Heart right ventricle (tissue), 16 donors: ENCODE results near the gene RNF31. TPM values are rescaled to one million over a fixed set of nuclear protein-coding genes. Genes with fewer than 3 reads are reported as not detected.
A peak's percentile ranks its signal among the peaks of the same experiment; 100 is the strongest.

ENCODE experiments used
- ATAC-seq, 8 donors: fragments of 200-7000 bp; cut with Tn5 transposase; one replicate each; pipeline ENCODE4 v1.9.1; 2020; ENCODE audit warnings: mild to moderate bottlenecking in 8 of 8, moderate library complexity in 8 of 8, moderate number of reproducible peaks in 1 of 8
- DNase-seq, 2 donors: peaks; one replicate each; pipeline ENCODE4 v3.0.0-alpha.2; 2020
- H3K27ac ChIP-seq, 10 donors: fragments of 200-600 bp; sonication (generic) in 2 of 10; one replicate each; pipeline versions ENCODE4 v1.5.0 to v1.8.0; 2020 to 2022; ENCODE audit warnings: mild to moderate bottlenecking in 3 of 10
- H3K27me3 ChIP-seq, 7 donors: fragments of 200-600 bp; one replicate each; pipeline ENCODE4 v1.8.0; 2021 to 2022; ENCODE audit warnings: mild to moderate bottlenecking in 2 of 7
- H3K36me3 ChIP-seq, 9 donors: fragments of 200-600 bp; sonication (generic) in 1 of 9; one replicate each; pipeline versions ENCODE4 v1.5.0 to v1.8.0; 2020 to 2022; ENCODE audit warnings: mild to moderate bottlenecking in 2 of 9
- H3K4me1 ChIP-seq, 9 donors: fragments of 200-600 bp; sonication (generic) in 1 of 9; one replicate each; pipeline versions ENCODE4 v1.5.0 to v1.8.0; 2020 to 2022; ENCODE audit warnings: mild to moderate bottlenecking in 4 of 9
- H3K4me3 ChIP-seq, 10 donors: fragments of 200-600 bp; sonication (generic) in 2 of 10; one replicate each; pipeline versions ENCODE4 v1.5.0 to v1.8.0; 2020 to 2022; ENCODE audit warnings: mild to moderate bottlenecking in 7 of 10, moderate library complexity in 2 of 10
- H3K9me3 ChIP-seq, 11 donors: fragments of 200-600 bp in 10 of 11; sonication (generic) in 2 of 11; one replicate each; pipeline versions ENCODE4 v1.5.0 to v1.8.0; 2013 to 2022; ENCODE audit warnings: mild to moderate bottlenecking in 2 of 11, control low read depth in 1 of 11, moderate library complexity in 1 of 11
- CTCF ChIP-seq, 9 donors: fragments of 200-600 bp; sonication (generic) in 2 of 9; IDR thresholded peaks; one replicate each; pipeline versions ENCODE4 v1.5.0 to v1.8.0; 2021 to 2022; ENCODE audit warnings: antibody characterized with exemption in 9 of 9, mild to moderate bottlenecking in 5 of 9, moderate library complexity in 1 of 9
- WGBS, 2 donors: extraction: QIAGEN DNeasy Blood & Tissue Kit; methylation state at CpG; one replicate each; pipeline ENCODE4 v1.1.7; 2013; ENCODE audit warnings: inconsistent platforms in 1 of 2; 5-methylcytosine and 5-hydroxymethylcytosine counted together
- intact Hi-C, 10 donors: fragments of 100-400 bp; cut with DNase I; formaldehyde crosslinking; loops; one replicate each; pipeline versions ENCODE4 v1.11.1 to v1.14.2; 2022
- polyA plus RNA-seq, 2 donors: library from polyadenylated mRNA; stranded (reverse); fragments of 200-250 nt; gene quantifications; one replicate each; pipeline ENCODE4 v1.2.3, GENCODE V29; 2013
- total RNA-seq, 10 donors: library from RNA; stranded (reverse); fragmentation: NEBNext Ultra II Directional in 3 of 10; extraction: Animal tissue kit (Norgen Biotek cat#: 25700) in 3 of 10; gene quantifications; one replicate each; pipeline versions ENCODE4 v1.2.1 to v1.2.4, GENCODE V29; 2021 to 2023
- donor health status: Arrhythmogenic right ventricular cardiomyopathy.
- donor health status: ischemic (EF 13 %, LVEDD 7.1; RV severe dilation, severe dysfunction).
- donor health status: healthy with polysubstance abuse.
- donor health status: DM: no; HTN: yes; CAD: no.
- donor health status: DM: no; HTN: no; CAD: no.
- donor health status: ischemic (EF 25% LVEDD 6.9; RV normal size, moderate dysfunction).
- donor health status: ischemic (EF 25% LVEDD 5.7; RV mildly dilated, moderate dysfunction).
- donor health status: healthy.
- donor health status: DM: yes; HTN: yes; CAD: no.
- donor health status: Ischemic cardiomyopathy.
- donor health status: ischemic (EF 35%, LVEDD 5.7; RV mildly dilated, moderate dysfunction).
- donor health status: nonischemic (EF 11% LVEDD 7.7; RV severe dilation, severe dysfunction).
- donor health status: DM: yes; HTN: yes; CAD: no.
- donor health status: PGD.
- donor health status: ischemic (EF 29% LVEDD 5.4; RV normal size, mild dysfunction).
- donor health status: nonischemic (EF 23%, LVEDD 6.1; RV moderate dilation, normal function).

Gene RNF31
- total and polyA plus RNA-seq, 12 donors = 27.5 to 92.9 (median 35.7) TPM

DNA sequence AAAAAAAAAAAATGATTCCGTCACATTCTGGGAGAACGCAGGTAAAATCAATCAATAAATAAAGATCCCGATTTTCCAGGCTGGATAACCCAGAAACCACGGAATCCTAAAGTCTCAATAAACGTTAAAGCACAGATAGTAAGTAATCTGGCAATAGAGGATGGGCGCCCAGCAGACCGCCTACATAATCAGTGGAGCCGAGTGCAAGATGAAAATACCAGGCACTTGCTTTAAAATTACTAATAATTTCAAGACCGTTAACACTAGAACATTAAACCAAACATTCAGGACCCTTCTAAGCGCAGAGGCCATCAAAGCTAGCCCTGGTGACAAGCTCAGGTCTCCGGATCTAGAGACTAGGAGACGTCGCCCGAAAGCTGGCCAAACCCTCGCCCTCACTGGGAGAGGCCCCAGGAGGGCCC is 33.9 kb upstream of the RNF31 start:
- intact Hi-C loops = loop anchor here in 3 of 10 donors (5.0 kb wide), 2 partner anchors 34 to 49 kb away; partner anchors contain the start of genes PSME2 (in 2 of the 3), RNF31 (in 2 of the 3) and IRF9 (in 1 of the 3)
- WGBS, 2 donors = 20 to 21% methylated on average over 15 of the region's 15 CpGs

GRCh38 chr14:24113801-24114531 is 33.3 kb upstream of the RNF31 start:
- no peak for TF ChIP-seq CTCF (IDR thresholded peaks at IDR 0.05)
- no peaks in the 10 kb centered on the region for H3K9me3 ChIP-seq
- no peaks in the 10 kb centered on the region for H3K27me3 ChIP-seq
- peak overlapping the region; percentile 24 to 80 (median 69) for H3K4me3 ChIP-seq
- WGBS, 2 donors = 0% methylated on average over 42 of the region's 42 CpGs
- intact Hi-C loops = loop anchor here in 4 of 10 donors (2.0 to 5.0 kb wide), 5 partner anchors 17 to 48 kb away; partner anchors contain the start of genes PSME2 (in 3 of the 4), RNF31 (in 3 of the 4), FITM1 (in 2 of the 4) and EMC9 (in 1 of the 4)
- H3K4me1 ChIP-seq = peaks cover 6 to 35% (median 17%) of the 10 kb centered on the region in 9 donors
- H3K36me3 ChIP-seq = peaks cover 0 to 28% (median 21%) of the 10 kb centered on the region in 9 donors
- peak; percentile 82 to 91 for DNase-seq
- H3K27ac ChIP-seq = peak overlapping the region; percentile 90 to 99 (median 98)
- ATAC-seq = peak; percentile 39 to 76 (median 64)

More for the DNA sequence above, 33.9 kb upstream of the RNF31 start:
- Histone ChIP-seq H3K4me1 (peaks cover 6 to 41% (median 19%) of the 10 kb centered on the region in 9 donors), H3K9me3 (no peaks in the 10 kb centered on the region), H3K36me3 (peaks cover 0 to 22% (median 15%) of the 10 kb centered on the region in 9 donors), H3K4me3 (peak overlapping the region; percentile 24 to 80 (median 69)), H3K27me3 (no peaks in the 10 kb centered on the region), H3K27ac (peak overlapping the region; percentile 90 to 99 (median 98))
- ATAC-seq = peak in 4 of 8 donors; percentile 0 to 4 (median 2)
- DNase-seq = no peak
- TF ChIP-seq CTCF (IDR thresholded peaks at IDR 0.05) = no peak

- Histone ChIP-seq H3K9me3 (no peaks in the 10 kb centered on the region), H3K36me3 (peaks cover 0 to 36% (median 29%) of the 10 kb centered on the region in 9 donors), H3K27ac (peak within 1 kb of the TSS; percentile 90 to 99 (median 98)), H3K4me3 (peak within 1 kb of the TSS; percentile 34 to 80 (median 69)), H3K4me1 (peaks cover 6 to 32% (median 17%) of the 10 kb centered on the region in 9 donors), H3K27me3 (no peaks in the 10 kb centered on the region)
- intact Hi-C loops = loop anchor here in 4 of 10 donors (1.0 to 5.0 kb wide), 6 partner anchors 16 to 48 kb away; partner anchors contain the start of genes PSME2 (in 3 of the 4), RNF31 (in 3 of the 4), FITM1 (in 2 of the 4) and EMC9 (in 1 of the 4)
- TF ChIP-seq CTCF (IDR thresholded peaks at IDR 0.05) = peak in 2 of 9 donors; percentile 6 to 15
- ATAC-seq (peak; percentile 94 to 96 (median 96)), DNase-seq (peak; percentile 98 to 99)
- 0% methylated on average over 64 to 65 of the region's 65 CpGs for WGBS, 2 donors
These were observed 32.5 kb upstream of the RNF31 start, which contains the start of the genes DCAF11 and NRL for GRCh38 chr14:24114532-24115421. Gene DCAF11, plus strand, starts transcription at chr14:24114777. Its CDS starts 818 bp downstream, at chr14:24115595. Gene NRL, minus strand, starts transcription at chr14:24114949. Its CDS starts 32,101 bp downstream, at chr14:24082848.
